ENCODE data around the gene ZNF879.

Gene ZNF879

DNA sequence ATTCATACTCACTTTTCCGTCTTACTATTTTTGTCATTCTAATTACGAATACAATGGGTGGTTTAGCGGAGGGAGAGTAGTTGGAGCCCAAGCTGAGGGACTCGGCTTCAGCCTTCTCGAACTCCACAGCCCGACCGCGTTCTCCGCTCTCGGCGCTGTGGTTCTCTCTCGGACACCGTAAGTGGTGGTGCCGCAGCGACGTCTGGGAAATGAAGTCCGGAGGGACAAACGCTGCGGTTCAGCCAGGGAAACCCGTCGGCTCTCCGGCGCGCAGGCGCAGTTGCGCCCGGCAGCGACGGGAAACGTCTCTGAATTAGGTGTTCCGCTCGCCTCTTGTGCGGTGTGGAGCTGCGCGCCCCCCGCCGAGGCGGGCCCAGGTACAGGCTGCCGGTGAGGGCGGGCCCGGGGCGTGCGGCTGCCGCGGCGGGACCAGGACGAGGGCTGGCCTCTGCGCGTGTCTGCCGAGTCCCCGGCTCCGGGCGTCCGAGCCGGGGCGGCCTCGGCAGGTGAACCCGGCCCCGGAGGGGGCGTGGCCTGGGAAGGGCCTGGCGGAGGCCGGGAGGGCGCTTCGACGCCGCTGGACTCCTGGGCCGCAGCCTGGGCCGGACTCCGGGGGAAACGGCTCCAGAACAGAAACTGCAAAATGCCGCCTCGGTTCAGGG, at the start of gene ZNF879:
Gene ZNF879 (plus strand): TSS at position 277 of the 662 bp plus-strand sequence. CDS start 1,201 bp downstream, outside the sequence.
- DNase-seq: no peak

DNA sequence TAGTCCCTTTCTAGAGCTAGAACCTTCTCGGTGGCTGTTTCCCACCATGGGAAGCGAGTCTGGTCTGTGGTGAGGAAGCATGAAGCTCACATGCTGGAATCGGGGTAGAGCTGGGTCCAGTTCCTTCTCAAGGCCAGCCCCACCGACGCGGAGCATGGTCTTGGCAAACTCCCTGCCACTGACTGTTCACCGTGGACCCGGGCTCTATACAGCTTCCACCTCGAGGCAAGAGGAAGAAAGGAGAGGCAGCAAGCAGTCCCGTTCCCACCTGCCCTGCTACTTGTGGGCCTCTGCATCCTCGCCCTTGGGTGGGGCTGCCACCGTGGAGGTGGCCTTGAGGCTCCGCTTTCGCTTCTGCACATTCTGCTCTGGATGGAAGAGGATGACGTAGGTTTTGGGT, 42.2 kb upstream of the ZNF879 start:
- no peak for DNase-seq

DNA sequence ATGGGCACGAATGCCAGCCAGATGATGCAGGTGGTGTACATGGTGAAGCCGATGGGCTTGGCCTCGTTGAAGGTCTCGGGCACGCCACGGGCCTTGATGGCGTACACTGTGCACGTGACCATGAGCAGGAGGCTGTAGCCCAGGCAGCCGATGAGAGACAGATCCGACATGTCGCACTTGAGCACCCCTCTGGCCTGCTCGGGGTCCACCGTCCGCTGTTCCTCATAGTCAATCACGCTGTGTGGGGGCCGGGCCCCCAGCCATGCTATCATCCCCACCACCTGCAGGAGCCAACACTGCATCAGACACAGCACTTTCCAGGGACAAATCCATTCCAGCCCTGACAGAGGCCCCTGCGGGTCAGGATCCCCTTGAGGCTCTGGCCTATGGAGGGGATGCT, 40.7 kb upstream of the ZNF879 start:
- no peak for DNase-seq

DNA sequence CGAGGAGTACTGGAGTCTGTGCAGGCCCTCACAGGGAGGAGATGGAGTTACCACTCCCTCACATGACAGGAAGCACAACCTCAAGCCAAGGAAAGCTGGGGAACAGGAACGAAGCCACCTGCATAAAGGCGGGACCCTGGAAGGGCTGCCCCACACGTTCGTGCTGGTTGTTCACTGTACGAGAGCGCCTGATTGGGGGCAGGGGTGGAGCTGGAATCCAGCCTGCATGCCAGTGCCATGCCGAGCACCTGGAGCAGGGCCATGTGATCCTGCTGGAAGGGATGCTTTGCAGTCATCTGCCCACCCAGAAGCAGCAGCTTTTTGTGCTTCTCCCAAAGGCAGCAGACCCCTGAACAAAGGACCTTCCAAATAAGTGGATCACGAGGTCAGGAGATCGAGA, 39.9 kb upstream of the ZNF879 start:
- no peak for DNase-seq

DNA sequence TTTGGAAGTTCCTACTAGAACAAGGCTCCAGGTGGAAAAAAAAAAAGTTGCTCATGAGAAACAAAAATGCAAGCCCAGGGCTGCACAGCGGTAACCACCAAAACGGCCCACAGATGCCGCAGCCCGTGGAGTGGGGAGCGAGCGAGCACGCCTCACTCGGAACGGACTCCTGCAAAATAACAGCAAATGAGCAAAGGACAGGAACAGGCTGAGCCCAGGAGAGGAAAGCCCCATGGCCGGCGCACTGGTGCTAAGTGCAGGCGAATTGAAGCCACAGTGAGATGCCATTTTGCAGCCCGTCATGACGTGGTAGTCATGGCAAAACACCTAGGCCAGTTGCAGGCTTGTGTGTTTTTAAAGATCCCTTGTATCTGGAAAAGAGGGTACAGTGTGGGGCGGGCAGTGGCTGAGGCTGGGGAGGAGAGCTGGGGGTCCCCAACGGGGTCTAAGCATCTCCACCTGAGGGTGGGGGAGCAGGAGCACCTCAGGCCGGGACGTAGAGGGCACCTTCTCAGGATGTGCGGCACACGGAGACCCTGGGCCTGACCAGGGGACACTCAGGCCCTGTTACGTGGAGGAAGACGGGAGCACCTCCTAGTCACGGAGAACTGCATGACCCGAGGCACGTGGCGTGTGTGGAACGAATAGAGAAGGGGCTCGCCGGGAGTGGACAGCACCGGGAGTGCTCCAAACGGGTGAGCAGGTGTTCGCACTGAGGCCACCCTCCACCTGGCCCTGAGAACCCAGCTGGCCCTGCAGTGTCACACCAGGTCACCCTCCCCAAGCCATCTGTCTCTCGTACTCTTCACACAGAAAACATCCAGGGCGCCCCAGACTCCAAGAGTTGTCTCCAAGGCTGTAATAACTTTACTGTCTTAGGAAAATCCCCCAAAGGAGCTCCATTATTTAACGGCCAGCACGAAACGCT, 39.2 kb upstream of the ZNF879 start:
- no peak for DNase-seq

DNA sequence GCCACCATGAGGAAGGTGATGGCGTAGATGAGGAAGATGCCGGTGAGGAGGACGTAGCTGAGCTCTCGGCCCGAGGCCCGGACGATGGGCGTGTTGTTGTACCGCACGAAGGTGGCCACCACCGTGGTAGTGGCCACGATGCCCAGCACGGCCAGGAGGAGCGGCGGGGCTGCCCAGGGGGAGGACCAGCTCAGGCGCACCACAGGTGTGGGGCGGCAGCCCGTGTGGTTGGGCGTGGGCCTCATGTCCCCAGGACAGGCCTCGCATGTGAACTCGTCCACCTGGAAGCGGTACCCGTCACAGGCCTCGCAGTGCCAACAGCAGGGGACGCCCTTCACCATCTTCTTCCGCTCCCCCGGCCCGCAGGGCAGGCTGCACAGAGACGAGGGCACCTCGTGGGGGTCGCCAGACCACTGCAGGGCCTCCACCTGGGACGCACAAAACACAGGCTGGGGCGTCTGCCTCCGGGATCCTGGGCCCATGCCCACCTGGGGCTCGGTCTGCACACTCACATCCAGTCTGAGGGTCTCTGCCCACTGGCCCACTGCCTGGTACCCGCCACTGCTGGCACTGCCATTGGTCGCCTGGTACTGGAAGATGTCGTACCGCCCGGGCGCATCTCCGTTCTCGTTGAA, 37.2 kb upstream of the ZNF879 start:
- DNase-seq: no peak

DNA sequence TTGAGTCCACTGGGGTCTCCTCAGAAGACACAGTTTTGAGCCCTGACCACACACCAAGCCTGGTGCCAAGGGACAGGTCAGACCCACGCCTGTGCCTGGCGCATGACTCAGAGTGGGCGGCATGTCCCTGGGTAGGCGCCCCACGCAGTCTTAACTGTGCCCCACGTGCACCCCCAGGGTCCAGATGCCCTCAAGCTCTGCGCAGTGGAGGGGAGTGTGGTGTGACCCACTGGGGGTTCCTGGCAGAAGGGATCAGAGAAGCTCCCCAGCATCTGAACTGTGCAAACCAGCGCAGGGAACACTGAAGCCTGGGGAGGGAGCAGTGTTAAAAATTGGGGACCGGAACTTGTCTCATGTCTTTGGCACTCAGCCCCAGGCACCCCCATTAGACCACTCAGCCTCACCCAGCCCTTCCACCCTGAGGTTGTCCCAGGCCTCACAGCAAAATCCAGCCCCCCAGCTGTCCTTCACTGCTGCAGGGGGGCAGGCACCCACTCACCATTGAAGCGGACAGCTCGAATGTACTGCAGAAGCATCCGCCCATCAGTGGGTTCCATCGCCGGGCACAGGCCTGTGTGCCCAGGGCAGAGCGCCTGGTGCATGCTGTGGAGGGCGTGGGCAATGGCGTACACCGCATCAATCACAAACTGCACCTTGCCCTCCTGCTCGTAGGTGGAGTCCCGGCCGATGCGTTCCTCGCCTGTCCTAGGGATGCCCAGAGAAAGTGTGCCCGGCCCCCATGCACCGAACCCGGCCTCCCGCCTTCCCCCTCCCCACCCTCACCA, 35.0 kb upstream of the ZNF879 start:
- no peak for DNase-seq

DNA sequence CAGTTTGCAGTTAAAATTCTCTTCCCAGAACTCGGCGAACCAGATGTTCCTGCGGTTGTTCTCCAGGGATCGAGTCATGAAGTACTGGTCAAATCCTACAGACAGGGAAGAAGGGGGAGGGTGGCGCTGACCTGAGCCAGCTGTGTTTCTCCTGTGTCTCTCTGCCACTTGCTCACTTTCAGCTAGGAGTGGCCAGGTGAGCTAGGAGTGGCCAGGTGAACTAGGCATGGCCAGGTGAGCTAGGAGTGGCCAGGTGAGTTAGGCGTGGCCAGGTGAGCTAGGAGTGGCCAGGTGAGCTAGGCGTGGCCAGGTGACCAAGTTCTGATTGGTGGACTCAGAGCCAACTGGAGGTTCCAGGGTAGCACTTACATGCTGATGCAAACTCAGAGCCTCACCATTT, 34.3 kb upstream of the ZNF879 start:
- DNase-seq: no peak

DNA sequence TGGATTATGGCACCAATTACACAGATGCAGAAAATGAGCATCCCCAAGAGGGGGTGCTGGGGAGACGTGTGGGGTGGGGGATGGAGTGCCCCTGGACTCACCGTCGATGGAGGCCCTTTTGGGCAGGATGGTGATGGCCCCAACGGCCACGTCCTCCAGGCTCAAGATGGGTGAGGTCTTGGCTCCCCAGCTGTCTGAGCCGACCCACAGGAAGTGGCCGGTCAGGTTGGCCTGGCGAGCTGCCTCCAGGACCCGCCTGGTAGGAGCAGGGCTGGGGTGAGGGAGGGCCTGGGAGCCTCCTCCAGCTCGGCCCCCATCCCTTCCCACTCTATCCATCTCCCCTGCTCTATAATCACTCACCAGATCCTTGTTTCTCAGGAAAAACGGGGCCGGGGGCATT, 33.1 kb upstream of the ZNF879 start:
- no peak for DNase-seq

DNA sequence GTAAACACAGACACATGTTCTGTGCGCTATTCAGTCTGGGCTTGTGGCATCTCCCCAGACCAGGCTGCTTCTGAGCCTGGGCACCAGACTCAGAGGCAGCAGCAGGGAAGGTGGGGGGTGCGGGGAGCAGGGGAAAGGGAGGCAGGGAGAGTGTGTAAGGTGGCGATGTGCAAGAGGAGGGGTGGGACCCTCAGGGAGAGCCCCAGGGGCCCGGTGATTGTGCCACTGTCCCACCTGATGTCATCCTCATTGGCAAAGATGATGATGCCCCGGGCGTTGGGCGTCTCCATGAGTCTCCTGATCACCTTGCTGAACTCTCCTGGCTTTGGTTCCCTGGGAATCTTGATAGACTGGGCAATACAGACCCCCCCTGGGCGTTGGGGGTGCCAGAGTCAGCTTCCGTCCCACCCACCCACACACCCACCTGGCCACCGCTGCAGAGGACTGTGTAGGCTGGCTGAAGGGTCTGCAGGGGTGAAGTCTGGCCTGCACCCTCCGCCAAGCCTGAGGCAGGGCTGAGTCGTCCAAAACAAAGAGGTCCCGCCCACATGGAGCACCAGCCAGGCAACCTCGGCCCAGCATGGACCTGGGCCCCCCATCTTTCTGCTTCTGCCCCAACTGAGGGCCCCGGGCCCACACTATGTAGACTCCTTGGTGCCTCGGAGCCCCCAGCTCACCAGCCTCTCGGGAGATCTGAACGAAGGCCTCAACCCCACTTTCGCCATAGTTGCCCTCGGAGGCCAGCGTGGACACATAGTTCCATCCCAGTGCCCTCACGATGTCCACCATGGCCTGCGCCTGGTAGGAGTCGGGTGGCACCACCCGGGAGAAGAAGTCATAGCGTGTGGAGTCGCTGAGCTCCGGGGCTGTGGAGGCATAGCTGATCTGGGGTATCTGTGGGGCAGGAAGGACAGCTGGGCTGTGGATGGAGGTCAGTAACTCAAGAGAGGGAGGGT, 32.1 kb upstream of the ZNF879 start:
- DNase-seq: no peak

DNA sequence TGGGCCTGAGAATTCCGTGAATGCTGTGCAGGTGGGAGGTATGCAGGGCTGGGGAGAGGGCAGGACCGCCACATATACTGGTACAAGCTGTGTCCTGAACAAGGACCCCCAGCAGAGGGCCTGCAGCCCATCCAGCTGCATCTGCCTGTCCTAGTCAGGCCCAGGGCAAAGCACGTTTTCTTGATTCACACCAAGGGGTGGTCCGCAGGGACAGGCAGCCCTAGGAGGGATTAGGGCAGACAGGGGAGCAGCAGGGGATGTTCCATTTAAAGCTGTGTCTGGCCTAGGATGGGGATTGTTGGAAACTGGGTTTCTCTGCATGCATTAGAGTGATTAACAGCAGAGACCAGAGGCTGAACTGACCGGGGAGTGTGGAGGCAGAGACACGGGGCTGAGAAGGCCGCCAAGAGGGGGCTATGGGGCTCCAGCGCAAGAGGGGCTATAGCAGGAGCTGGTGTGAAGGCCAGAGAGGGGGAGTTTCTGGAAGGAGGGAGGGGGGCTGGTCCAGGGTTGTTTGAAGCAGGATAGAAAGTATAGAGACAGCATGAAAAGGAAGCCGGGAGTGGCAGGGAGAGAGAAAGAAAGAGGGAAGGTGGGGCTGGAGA, 31.2 kb upstream of the ZNF879 start:
- no peak for DNase-seq

DNA sequence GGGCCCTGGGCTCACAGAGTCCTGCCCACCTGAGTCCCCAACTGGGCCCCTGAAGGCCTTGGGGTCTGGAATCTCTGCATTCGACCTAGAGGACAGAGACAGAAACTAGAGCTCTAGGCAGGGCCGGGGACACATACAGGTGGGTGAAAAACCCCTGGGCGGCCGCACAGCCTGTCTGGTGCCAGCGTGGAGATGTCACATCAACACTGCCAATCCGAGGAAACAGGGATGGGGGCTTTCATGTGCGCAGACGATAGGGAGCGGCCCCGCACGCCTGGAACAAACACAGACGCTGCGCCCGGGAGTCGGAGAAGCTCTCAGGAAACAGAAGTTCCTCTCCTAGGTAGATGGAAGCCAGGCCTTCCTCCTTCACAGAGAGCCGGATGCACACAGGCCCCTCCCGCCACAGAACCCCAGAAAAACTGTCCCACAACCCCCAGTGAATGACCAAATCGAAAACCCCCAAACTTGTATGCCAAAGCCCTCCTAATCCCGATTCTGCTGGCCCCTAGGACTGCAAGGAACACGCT, 30.3 kb upstream of the ZNF879 start:
- DNase-seq: no peak

DNA sequence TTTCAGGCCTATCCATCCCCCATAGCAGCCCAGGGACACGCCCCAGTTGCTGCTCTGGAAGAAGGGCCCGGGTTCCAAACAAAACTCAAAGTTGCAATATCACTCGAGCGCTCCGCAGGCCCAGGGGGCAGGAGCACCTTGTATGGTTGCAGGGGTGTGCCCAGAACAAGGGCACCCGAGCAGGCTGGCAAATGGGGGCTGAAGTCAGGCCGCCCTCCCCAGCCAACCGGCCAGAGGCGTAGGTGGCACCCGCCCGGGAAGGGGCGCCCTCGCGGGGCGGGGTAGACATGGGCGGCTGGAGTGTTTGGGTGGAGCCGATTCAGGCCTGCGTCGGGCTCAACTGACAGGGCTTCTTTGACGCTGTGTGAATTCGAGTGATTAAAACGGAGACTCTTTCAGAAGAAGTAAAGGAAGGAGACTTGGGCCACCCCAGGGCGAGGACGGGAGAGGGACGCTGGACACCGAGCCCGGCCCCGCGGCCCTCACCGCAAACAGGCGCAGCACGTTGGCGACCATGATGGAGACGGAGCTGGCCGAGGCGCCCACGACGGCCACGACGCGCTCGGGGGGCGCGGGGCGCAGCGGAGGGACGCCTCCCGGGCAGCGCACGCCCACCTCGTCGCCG, 29.5 kb upstream of the ZNF879 start:
- no peak for DNase-seq

DNA sequence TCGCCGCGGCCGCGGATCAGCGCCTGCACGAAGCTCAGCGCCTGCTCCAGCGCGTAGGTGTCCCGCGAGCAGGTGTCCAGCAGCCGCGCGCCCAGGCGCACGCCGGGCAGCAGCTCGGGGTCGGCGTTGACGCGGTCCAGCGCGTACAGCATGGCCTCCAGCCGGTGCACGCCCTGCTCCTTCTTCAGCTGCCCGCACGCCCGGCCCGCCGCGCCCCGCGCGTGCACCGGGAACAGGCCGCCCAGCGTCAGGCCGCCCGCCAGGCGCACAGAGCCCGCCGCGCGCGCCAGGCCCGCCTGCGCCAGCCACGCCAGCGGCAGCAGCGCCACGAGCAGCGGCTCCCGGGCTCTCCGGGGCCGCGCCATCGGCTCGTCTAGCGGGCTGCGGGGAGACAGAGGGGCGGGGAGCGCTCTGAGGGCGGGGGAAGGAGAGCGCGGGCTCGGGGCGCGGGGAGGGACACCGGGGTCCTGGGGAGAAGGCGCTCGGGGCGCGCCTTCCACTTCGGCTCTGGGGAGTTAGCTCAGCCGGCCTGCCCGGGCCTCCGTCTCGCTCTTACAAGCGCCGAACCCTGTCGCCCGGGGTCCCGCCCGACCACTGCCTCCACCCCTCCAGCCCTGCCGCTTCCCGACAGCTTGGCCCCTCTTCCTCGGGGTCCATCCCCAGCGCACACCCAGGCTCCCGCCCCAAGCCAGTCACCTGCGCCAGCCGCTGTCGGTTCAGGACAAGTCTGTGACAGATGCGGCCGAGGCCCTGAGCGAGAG, 28.8 kb upstream of the ZNF879 start, which contains the start of gene GRM6:
Gene GRM6 (minus strand): TSS at position 741 of the 761 bp plus-strand sequence. CDS start 376 bp downstream, at position 365.
- no peak for DNase-seq

DNA sequence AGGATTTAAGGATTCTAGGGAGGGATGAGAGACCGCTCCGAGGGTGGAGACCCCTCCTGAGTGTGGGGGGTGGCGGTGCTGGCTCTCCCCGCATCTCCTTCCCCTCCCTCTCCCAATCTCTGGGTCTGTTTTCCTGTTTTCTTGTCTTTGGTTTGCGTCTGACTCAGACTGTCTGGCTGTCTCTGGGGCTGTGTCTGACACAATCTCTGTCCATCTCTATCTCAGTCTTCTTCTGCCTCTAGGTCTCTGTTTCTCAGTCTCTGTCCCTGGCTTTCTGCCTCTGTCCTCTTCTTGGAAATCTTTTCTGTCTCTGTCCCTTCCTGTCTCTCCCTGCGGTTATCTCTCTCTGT, 28.3 kb upstream of the ZNF879 start:
- no peak for DNase-seq

DNA sequence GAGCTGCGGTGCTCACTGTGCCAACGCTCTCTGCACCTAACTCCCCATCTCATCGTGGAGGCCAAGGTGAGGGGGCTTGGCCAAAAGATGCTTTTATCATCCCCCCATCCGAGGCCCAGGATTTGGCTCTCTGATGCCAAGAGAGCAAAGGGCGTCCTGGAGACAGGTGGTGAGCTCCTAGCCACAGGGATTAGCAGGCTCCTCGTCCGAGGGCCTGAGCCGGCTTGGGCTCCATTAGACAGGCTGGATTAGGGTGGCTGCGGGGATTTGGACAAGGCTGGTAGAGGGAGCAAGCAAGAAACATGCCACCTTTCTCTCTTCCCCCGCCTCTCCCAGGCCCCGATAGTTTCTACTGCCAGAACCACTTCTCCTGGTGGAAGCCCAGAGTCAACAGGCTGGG, 27.4 kb upstream of the ZNF879 start:
- DNase-seq: no peak

DNA sequence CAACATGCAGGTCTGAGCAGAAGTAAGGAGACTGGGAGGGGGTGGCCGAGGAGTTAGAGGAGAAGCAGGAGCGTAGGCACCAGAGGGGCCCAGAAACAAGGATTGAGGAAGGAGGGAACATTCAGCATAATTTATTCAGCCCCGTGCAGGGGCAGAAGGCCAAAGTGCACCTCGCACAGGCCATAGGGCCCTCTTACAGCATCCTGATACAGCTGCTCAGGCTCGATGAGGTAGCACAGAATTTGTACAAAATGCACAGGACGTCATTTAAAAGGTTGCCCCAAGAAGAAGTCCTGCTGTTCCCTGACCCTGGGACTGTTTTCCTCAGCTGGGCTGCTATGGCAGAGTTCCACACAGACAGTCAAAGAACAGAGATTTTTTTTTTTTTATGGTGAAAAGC, 26.4 kb upstream of the ZNF879 start:
- DNase-seq: no peak

DNA sequence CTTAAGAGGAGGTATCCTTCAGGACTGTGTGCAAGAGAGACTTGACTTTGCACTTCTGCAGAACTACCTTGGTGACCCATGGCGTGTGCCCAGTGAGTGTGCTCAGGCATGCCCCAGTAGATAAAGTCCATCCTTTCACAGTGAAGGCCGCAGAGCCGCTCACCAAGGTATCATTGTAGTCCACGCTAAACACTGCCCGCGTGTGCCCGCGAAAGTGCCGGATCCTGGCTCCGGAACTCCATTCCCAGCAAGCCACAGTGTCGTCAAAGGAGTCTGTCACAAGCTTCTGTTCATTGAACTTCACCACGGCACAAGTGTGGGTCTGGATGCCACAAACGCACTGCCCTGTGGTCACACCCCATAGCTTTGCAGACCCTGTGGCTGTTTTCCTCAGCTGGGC, 25.2 kb upstream of the ZNF879 start:
- no peak for DNase-seq

DNA sequence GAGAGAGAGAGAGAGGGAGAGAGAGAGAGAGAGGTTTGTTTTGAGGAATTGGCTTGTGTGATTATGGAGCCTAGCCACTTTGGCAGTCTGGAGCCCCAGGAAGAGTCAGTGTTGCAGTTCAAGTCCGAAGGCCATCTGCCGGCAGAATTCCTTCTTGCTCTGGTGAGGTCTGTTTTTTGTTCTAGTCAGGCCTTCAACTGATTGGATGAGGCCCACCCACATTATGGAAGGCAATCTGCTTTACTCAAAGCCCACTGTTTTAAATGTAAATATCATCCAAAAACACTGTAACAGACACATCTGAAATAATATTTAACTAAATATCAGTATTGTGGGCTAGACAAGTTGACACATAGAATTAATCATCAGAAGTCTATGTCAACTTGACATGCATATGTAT, 17.0 kb upstream of the ZNF879 start:
- DNase-seq: no peak

DNA sequence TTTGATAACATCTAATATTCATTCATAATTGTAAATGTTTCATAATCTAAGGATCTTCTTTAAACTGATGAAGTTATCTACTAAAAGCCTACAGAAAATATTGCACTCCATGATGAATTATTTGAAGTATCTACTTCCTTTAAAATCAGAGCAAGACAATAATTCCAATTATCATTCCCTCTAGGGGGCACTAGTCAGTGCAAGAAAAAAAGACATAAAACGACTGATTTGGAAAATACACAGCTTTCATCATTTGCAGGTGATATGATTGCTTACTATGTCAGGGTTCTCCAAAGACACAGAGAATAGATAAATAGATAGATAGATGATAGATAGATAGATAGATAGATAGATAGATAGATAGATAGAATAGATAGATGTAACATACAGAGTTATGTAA, 14.9 kb upstream of the ZNF879 start:
- no peak for DNase-seq
